ENCODE results near the gene PLEKHH2.

DNA sequence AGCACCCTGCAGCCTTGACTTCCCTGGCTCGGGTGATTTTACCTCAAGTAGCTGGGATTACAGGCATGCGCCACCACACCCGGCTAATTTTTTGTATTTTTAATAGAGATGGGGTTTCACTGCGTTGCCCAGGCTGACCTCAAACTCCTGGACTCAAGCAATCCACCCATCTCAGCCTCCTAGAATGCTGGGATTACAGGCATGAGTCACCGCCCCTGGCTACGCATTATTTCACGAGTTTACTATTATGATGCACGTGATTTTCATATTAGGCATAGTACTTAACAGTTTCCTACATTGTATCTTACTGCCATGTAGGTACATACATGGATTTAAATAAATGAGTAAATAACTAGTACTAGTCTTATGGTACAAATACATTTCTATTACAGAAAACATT lies 141.2 kb downstream of the PLEKHH2 start:
- no peak for TF ChIP-seq POLR2A (IDR thresholded peaks at IDR 0.05)
- TF ChIP-seq CTCF (IDR thresholded peaks at IDR 0.05) = no peak
- no peak for TF ChIP-seq POLR2AphosphoS5 (IDR thresholded peaks at IDR 0.05)

Measured in breast epithelium (tissue), 3 donors.